ENCODE results near the gene CNN3.

CNN3 gene

DNA sequence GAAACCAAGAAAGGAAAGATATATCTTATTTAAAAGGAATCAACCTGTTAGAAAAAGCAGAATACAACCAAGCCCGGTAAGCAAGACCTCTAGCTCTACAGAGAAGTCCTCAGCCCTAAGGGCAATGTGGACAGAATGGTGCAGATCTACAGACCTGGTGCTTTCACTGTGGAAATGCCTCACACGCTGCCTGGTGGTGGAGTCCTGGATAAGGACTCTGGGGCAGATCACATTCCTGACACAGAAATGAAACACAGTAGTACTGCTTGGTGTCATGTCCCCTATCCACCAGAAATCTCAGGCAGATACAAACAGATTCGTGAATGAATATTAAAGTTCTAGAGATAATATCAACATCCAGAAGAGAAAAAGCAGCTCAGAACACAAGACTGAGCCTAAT, 6.8 kb downstream of the CNN3 start (continued):
- TF ChIP-seq, protein P1, sequence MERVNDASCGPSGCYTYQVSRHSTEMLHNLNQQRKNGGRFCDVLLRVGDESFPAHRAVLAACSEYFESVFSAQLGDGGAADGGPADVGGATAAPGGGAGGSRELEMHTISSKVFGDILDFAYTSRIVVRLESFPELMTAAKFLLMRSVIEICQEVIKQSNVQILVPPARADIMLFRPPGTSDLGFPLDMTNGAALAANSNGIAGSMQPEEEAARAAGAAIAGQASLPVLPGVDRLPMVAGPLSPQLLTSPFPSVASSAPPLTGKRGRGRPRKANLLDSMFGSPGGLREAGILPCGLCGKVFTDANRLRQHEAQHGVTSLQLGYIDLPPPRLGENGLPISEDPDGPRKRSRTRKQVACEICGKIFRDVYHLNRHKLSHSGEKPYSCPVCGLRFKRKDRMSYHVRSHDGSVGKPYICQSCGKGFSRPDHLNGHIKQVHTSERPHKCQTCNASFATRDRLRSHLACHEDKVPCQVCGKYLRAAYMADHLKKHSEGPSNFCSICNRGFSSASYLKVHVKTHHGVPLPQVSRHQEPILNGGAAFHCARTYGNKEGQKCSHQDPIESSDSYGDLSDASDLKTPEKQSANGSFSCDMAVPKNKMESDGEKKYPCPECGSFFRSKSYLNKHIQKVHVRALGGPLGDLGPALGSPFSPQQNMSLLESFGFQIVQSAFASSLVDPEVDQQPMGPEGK (CRISPR knock-in tag; IDR thresholded peaks at IDR 0.05; ENCODE audit: borderline replicate concordance), result no peak

DNA sequence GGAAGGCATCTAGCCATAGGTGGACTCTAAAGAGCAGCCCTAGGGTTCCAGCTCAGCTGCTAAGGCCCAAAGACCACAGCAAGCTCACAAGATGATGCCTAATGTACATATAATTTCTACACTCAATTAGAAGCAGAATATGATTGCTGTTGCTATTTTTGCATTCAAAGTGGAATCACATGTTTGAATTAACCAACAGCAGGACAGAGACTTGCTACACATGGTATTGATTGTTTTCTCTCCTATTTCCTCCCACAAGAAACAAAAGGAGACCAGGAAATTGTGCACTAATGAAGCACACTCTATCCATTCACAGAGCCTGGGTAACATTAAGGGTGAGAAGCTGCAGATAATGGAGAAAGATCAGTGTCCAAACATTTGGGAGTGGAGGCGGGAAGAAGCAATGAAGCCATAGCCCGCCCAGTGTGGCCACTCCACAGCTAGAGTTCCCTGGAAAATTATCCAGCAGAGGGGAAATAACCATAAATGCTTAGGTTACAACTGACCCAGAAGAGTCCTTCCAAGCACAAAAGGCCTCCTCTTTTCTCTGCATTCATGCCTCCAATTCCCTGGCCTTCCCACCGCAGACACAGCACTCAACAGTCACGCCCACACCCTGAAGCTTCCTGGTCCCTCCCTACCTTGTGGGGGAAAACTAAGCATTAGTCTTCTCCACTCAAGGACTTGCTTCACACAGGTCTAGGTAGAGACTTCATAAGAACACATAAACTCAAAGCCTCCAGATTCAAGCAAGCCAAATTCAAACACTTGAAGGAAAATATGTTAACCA, 7.5 kb downstream of the CNN3 start:
- no peak for TF ChIP-seq ZNF565 (CRISPR knock-in tag; conservative IDR thresholded peaks at IDR 0.05; ENCODE audit: low read depth)
- no peak for TF ChIP-seq RARB (CRISPR knock-in tag; IDR thresholded peaks at IDR 0.05)
- TF ChIP-seq, protein P2, sequence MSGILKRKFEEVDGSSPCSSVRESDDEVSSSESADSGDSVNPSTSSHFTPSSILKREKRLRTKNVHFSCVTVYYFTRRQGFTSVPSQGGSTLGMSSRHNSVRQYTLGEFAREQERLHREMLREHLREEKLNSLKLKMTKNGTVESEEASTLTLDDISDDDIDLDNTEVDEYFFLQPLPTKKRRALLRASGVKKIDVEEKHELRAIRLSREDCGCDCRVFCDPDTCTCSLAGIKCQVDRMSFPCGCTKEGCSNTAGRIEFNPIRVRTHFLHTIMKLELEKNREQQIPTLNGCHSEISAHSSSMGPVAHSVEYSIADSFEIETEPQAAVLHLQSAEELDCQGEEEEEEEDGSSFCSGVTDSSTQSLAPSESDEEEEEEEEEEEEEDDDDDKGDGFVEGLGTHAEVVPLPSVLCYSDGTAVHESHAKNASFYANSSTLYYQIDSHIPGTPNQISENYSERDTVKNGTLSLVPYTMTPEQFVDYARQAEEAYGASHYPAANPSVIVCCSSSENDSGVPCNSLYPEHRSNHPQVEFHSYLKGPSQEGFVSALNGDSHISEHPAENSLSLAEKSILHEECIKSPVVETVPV (CRISPR knock-in tag; IDR thresholded peaks at IDR 0.05), result no peak
- TF ChIP-seq, protein P3, sequence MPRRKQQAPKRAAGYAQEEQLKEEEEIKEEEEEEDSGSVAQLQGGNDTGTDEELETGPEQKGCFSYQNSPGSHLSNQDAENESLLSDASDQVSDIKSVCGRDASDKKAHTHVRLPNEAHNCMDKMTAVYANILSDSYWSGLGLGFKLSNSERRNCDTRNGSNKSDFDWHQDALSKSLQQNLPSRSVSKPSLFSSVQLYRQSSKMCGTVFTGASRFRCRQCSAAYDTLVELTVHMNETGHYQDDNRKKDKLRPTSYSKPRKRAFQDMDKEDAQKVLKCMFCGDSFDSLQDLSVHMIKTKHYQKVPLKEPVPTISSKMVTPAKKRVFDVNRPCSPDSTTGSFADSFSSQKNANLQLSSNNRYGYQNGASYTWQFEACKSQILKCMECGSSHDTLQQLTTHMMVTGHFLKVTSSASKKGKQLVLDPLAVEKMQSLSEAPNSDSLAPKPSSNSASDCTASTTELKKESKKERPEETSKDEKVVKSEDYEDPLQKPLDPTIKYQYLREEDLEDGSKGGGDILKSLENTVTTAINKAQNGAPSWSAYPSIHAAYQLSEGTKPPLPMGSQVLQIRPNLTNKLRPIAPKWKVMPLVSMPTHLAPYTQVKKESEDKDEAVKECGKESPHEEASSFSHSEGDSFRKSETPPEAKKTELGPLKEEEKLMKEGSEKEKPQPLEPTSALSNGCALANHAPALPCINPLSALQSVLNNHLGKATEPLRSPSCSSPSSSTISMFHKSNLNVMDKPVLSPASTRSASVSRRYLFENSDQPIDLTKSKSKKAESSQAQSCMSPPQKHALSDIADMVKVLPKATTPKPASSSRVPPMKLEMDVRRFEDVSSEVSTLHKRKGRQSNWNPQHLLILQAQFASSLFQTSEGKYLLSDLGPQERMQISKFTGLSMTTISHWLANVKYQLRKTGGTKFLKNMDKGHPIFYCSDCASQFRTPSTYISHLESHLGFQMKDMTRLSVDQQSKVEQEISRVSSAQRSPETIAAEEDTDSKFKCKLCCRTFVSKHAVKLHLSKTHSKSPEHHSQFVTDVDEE (CRISPR knock-in tag; IDR thresholded peaks at IDR 0.05), result no peak
- TF ChIP-seq TOX (CRISPR knock-in tag; IDR thresholded peaks at IDR 0.05; ENCODE audit: borderline replicate concordance), result no peak
- TF ChIP-seq, protein P1 (CRISPR knock-in tag; IDR thresholded peaks at IDR 0.05; ENCODE audit: borderline replicate concordance), result no peak
- no peak for TF ChIP-seq GLIS3 (CRISPR knock-in tag; IDR thresholded peaks at IDR 0.05)
- no peak for TF ChIP-seq ESRRG (CRISPR knock-in tag; IDR thresholded peaks at IDR 0.05)
- TF ChIP-seq, protein P4, sequence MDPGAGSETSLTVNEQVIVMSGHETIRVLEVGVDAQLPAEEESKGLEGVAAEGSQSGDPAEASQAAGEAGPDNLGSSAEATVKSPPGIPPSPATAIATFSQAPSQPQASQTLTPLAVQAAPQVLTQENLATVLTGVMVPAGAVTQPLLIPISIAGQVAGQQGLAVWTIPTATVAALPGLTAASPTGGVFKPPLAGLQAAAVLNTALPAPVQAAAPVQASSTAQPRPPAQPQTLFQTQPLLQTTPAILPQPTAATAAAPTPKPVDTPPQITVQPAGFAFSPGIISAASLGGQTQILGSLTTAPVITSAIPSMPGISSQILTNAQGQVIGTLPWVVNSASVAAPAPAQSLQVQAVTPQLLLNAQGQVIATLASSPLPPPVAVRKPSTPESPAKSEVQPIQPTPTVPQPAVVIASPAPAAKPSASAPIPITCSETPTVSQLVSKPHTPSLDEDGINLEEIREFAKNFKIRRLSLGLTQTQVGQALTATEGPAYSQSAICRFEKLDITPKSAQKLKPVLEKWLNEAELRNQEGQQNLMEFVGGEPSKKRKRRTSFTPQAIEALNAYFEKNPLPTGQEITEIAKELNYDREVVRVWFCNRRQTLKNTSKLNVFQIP (CRISPR knock-in tag; IDR thresholded peaks at IDR 0.05; ENCODE audit: borderline replicate concordance, low read depth), result no peak
- TF ChIP-seq TCF4 (CRISPR knock-in tag; IDR thresholded peaks at IDR 0.05; ENCODE audit: borderline replicate concordance), result no peak

DNA sequence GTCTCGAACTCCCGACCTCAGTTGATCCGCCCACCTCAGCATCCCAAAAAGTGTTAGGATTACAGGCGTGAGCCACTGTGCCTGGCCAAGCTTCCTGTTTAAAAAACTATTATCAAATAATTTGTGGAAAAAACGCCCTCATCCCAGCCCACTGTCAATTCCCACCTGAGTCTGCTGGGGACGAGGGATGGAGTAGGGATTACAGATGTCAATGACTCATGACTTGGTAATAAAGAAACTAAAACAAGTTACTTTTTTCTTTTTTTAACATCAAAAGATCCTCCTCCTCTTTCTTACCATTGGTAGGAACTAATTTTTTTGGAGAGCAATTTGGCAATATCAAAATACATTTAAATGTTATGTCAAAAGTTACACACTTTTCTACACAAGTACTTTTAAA, 9.7 kb downstream of the CNN3 start:
- no peak for ATAC-seq
- TF ChIP-seq, protein P3 (CRISPR knock-in tag; IDR thresholded peaks at IDR 0.05), result no peak
- no peak for TF ChIP-seq ZNF565 (CRISPR knock-in tag; conservative IDR thresholded peaks at IDR 0.05; ENCODE audit: low read depth)
- no peak for TF ChIP-seq RARB (CRISPR knock-in tag; IDR thresholded peaks at IDR 0.05)
- TF ChIP-seq ISL1 (CRISPR knock-in tag; IDR thresholded peaks at IDR 0.05), result no peak
- TF ChIP-seq ZNF8 (CRISPR knock-in tag; IDR thresholded peaks at IDR 0.05), result no peak
- TF ChIP-seq, protein P5, sequence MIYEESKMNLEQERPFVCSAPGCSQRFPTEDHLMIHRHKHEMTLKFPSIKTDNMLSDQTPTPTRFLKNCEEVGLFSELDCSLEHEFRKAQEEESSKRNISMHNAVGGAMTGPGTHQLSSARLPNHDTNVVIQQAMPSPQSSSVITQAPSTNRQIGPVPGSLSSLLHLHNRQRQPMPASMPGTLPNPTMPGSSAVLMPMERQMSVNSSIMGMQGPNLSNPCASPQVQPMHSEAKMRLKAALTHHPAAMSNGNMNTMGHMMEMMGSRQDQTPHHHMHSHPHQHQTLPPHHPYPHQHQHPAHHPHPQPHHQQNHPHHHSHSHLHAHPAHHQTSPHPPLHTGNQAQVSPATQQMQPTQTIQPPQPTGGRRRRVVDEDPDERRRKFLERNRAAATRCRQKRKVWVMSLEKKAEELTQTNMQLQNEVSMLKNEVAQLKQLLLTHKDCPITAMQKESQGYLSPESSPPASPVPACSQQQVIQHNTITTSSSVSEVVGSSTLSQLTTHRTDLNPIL (CRISPR knock-in tag; IDR thresholded peaks at IDR 0.05; ENCODE audit: low read depth), result no peak
- no peak for TF ChIP-seq ZC3H10 (CRISPR knock-in tag; IDR thresholded peaks at IDR 0.05)
- TF ChIP-seq ZNF70 (CRISPR knock-in tag; IDR thresholded peaks at IDR 0.05), result no peak
- TF ChIP-seq GLIS3 (CRISPR knock-in tag; IDR thresholded peaks at IDR 0.05), result no peak
- TF ChIP-seq OSR1 (CRISPR knock-in tag; IDR thresholded peaks at IDR 0.05), result no peak
- TF ChIP-seq TOX (CRISPR knock-in tag; IDR thresholded peaks at IDR 0.05; ENCODE audit: borderline replicate concordance), result no peak
- no peak for TF ChIP-seq ESRRG (CRISPR knock-in tag; IDR thresholded peaks at IDR 0.05)
- TF ChIP-seq CSDC2 (CRISPR knock-in tag; IDR thresholded peaks at IDR 0.05), result no peak
- TF ChIP-seq, protein P1 (CRISPR knock-in tag; IDR thresholded peaks at IDR 0.05; ENCODE audit: borderline replicate concordance), result no peak
- TF ChIP-seq TCF4 (CRISPR knock-in tag; IDR thresholded peaks at IDR 0.05; ENCODE audit: borderline replicate concordance), result no peak

More for the DNA sequence above, 7.5 kb downstream of the CNN3 start:
- ATAC-seq, result peak; percentile 41

All from SK-N-SH treated with all-trans-retinoic acid at 6 μM for 48 hours (cell line).